Measurements from ENCODE around the gene CARS2. TPM values are rescaled to one million over a fixed set of nuclear protein-coding genes. Genes with fewer than 3 reads are reported as not detected.
"Not testable (repeated sequence)": the region's sequence is repeated elsewhere in the genome, so short reads cannot be mapped to it uniquely, and the experiment has no call there.

The CARS2 gene
- total and polyA plus RNA-seq, 4 donors = 47.7 to 65.0 (median 54.2) TPM

- H3K4me1 ChIP-seq (ENCODE audit: control insufficient read depth, insufficient read depth, low read length) = no peaks in the 10 kb centered on the region
- peaks cover 37% of the 10 kb centered on the region for H3K36me3 ChIP-seq (ENCODE audit: control insufficient read depth, insufficient read depth, low read length)
- H3K27ac ChIP-seq (ENCODE audit: low read depth, low read length) = no peak overlapping the region
- 97% methylated on average over 25 of the region's 25 CpGs for whole genome bisulfite sequencing (ENCODE audit: insufficient coverage)
- H3K27me3 ChIP-seq (ENCODE audit: control insufficient read depth, insufficient read depth, low read length) = no peaks in the 10 kb centered on the region
- H3K4me3 ChIP-seq (ENCODE audit: low read depth, low read length) = no peak overlapping the region
- H3K9me3 ChIP-seq (ENCODE audit: control insufficient read depth, insufficient read depth, low read length) = peaks cover 7% of the 10 kb centered on the region
- DNase-seq (ENCODE audit: low read depth in 4 of 6, low spot score in 6 of 6) = no peak
Observed at GRCh38 chr13:110662091-110662490, 43.8 kb downstream of the CARS2 start.

- H3K36me3 ChIP-seq (ENCODE audit: control insufficient read depth, insufficient read depth, low read length) = peaks cover 35% of the 10 kb centered on the region
Observed at GRCh38 chr13:110661256-110661655, 44.7 kb downstream of the CARS2 start.

GRCh38 chr13:110658218-110658911, 47.6 kb downstream of the CARS2 start:
- not testable (repeated sequence) for DNase-seq (ENCODE audit: low read depth in 4 of 6, low spot score in 6 of 6); H3K27me3 ChIP-seq (ENCODE audit: control insufficient read depth, insufficient read depth, low read length); H3K4me1 ChIP-seq (ENCODE audit: control insufficient read depth, insufficient read depth, low read length); H3K9me3 ChIP-seq (ENCODE audit: control insufficient read depth, insufficient read depth, low read length); H3K4me3 ChIP-seq (ENCODE audit: low read depth, low read length); H3K27ac ChIP-seq (ENCODE audit: low read depth, low read length)
- WGBS (ENCODE audit: insufficient coverage) = 90% methylated on average over 2 of the region's 6 CpGs
- H3K36me3 ChIP-seq (ENCODE audit: control insufficient read depth, insufficient read depth, low read length) = peaks cover 18% of the 10 kb centered on the region

More at GRCh38 chr13:110661256-110661655, 44.7 kb downstream of the CARS2 start:
- no peaks in the 10 kb centered on the region for H3K4me1 ChIP-seq (ENCODE audit: control insufficient read depth, insufficient read depth, low read length)
- H3K4me3 ChIP-seq (ENCODE audit: low read depth, low read length) = no peak overlapping the region
- no peak overlapping the region for H3K27ac ChIP-seq (ENCODE audit: low read depth, low read length)
- WGBS (ENCODE audit: insufficient coverage) = 100% methylated on average over 3 of the region's 3 CpGs
- DNase-seq (ENCODE audit: low read depth in 4 of 6, low spot score in 6 of 6) = no peak
- no peaks in the 10 kb centered on the region for H3K27me3 ChIP-seq (ENCODE audit: control insufficient read depth, insufficient read depth, low read length)
- H3K9me3 ChIP-seq (ENCODE audit: control insufficient read depth, insufficient read depth, low read length) = peaks cover 7% of the 10 kb centered on the region

DNA sequence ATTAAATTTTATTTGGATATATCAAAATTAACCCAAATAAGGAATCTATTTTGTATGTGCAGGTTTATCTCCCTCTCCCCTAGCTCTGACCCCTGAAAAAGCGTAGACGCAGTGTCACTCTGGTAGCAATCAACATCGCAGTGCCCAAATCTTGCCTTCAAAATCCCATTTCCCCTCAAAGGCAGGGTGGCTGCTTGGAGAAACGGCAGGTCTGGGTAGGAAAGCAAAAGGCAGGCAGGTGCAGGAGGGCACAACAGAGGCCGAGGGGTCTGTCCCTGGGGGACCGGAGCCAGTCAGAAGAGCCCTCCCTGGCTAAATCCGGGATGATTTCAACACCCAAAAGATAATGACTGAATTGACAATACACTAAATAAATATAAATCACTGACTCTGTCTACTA, 48.7 kb downstream of the CARS2 start:
- peaks cover 7% of the 10 kb centered on the region for H3K9me3 ChIP-seq (ENCODE audit: control insufficient read depth, insufficient read depth, low read length)
- 80% methylated on average over 1 of the region's 7 CpGs for WGBS (ENCODE audit: insufficient coverage)
- no peaks in the 10 kb centered on the region for H3K4me1 ChIP-seq (ENCODE audit: control insufficient read depth, insufficient read depth, low read length)
- no peak for DNase-seq (ENCODE audit: low read depth in 4 of 6, low spot score in 6 of 6)
- no peak overlapping the region for H3K27ac ChIP-seq (ENCODE audit: low read depth, low read length)
- no peaks in the 10 kb centered on the region for H3K27me3 ChIP-seq (ENCODE audit: control insufficient read depth, insufficient read depth, low read length)
- no peak overlapping the region for H3K4me3 ChIP-seq (ENCODE audit: low read depth, low read length)
- H3K36me3 ChIP-seq (ENCODE audit: control insufficient read depth, insufficient read depth, low read length) = peaks cover 17% of the 10 kb centered on the region

DNA sequence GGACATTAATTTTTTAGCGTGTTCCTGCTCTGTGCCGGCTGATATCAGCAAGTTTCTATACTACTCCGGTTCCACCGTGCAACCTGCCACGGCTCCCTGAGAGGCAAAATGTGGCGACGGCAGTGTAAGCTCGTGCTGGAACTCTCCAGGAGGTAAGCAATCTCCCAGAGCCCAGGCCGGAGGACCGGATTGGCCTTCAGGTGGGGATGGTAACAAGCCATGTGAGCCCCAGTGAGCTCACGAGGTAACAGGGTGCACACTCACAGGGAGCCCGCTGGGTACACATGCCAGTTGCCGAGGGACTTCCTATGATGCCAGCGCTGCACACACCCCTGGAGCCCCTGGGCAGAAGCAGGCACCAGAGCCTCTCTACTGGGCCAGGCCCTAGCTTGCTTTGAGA, 52.1 kb downstream of the CARS2 start:
- no peak for DNase-seq (ENCODE audit: low read depth in 4 of 6, low spot score in 6 of 6)
- Histone ChIP-seq H3K9me3 (ENCODE audit: control insufficient read depth, insufficient read depth, low read length) (no peaks in the 10 kb centered on the region), H3K27ac (ENCODE audit: low read depth, low read length) (no peak overlapping the region), H3K27me3 (ENCODE audit: control insufficient read depth, insufficient read depth, low read length) (no peaks in the 10 kb centered on the region), H3K36me3 (ENCODE audit: control insufficient read depth, insufficient read depth, low read length) (peaks cover 40% of the 10 kb centered on the region), H3K4me3 (ENCODE audit: low read depth, low read length) (no peak overlapping the region), H3K4me1 (ENCODE audit: control insufficient read depth, insufficient read depth, low read length) (peaks cover 2% of the 10 kb centered on the region)
- WGBS (ENCODE audit: insufficient coverage) = 98% methylated on average over 14 of the region's 14 CpGs

GRCh38 chr13:110653271-110653670, 52.6 kb downstream of the CARS2 start:
- Histone ChIP-seq H3K4me1 (ENCODE audit: control insufficient read depth, insufficient read depth, low read length) (peaks cover 6% of the 10 kb centered on the region), H3K27me3 (ENCODE audit: control insufficient read depth, insufficient read depth, low read length) (no peaks in the 10 kb centered on the region), H3K27ac (ENCODE audit: low read depth, low read length) (no peak overlapping the region), H3K36me3 (ENCODE audit: control insufficient read depth, insufficient read depth, low read length) (peaks cover 45% of the 10 kb centered on the region), H3K4me3 (ENCODE audit: low read depth, low read length) (no peak overlapping the region), H3K9me3 (ENCODE audit: control insufficient read depth, insufficient read depth, low read length) (no peaks in the 10 kb centered on the region)
- 76% methylated on average over 12 of the region's 14 CpGs for WGBS (ENCODE audit: insufficient coverage)
- no peak for DNase-seq (ENCODE audit: low read depth in 4 of 6, low spot score in 6 of 6)

- 100% methylated on average over 4 of the region's 10 CpGs for WGBS (ENCODE audit: insufficient coverage)
- Histone ChIP-seq H3K36me3 (ENCODE audit: control insufficient read depth, insufficient read depth, low read length) (peaks cover 45% of the 10 kb centered on the region), H3K4me3 (ENCODE audit: low read depth, low read length) (no peak overlapping the region), H3K4me1 (ENCODE audit: control insufficient read depth, insufficient read depth, low read length) (peaks cover 6% of the 10 kb centered on the region), H3K9me3 (ENCODE audit: control insufficient read depth, insufficient read depth, low read length) (no peaks in the 10 kb centered on the region), H3K27me3 (ENCODE audit: control insufficient read depth, insufficient read depth, low read length) (no peaks in the 10 kb centered on the region), H3K27ac (ENCODE audit: low read depth, low read length) (no peak overlapping the region)
- no peak for DNase-seq (ENCODE audit: low read depth in 4 of 6, low spot score in 6 of 6)
Observed at GRCh38 chr13:110652764-110653163, 53.2 kb downstream of the CARS2 start.

DNA sequence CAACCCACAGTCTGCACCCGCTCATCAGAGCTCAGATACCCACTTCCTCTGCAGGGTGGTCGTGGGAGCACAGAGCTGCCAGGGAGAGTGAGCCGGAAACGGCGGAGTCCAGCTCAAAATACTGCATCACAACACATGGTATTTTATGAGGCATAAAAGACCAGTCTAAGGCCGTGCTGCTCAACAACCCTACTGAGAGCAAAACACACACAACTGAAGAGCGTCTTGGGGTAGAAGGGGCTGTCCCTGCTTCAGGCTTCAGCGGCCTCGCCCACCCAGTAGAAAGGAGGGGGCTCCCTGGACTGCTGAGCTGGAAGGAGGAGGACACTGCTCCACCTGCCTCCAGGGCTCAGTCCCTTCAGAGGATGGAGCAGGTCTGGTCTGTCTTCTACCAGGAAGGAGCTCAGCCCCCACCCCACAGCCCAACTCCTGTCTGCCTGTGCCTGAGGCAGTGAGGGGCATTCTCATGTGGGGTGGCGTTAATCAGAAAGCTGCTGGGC, 53.6 kb downstream of the CARS2 start:
- no peak for DNase-seq (ENCODE audit: low read depth in 4 of 6, low spot score in 6 of 6)
- Histone ChIP-seq H3K27ac (ENCODE audit: low read depth, low read length) (no peak overlapping the region), H3K9me3 (ENCODE audit: control insufficient read depth, insufficient read depth, low read length) (no peaks in the 10 kb centered on the region), H3K36me3 (ENCODE audit: control insufficient read depth, insufficient read depth, low read length) (peaks cover 47% of the 10 kb centered on the region), H3K4me1 (ENCODE audit: control insufficient read depth, insufficient read depth, low read length) (peaks cover 6% of the 10 kb centered on the region), H3K27me3 (ENCODE audit: control insufficient read depth, insufficient read depth, low read length) (no peaks in the 10 kb centered on the region), H3K4me3 (ENCODE audit: low read depth, low read length) (no peak overlapping the region)
- WGBS (ENCODE audit: insufficient coverage) = 85% methylated on average over 2 of the region's 10 CpGs

GRCh38 chr13:110651726-110652230, 54.1 kb downstream of the CARS2 start:
- H3K27me3 ChIP-seq (ENCODE audit: control insufficient read depth, insufficient read depth, low read length) = no peaks in the 10 kb centered on the region
- WGBS (ENCODE audit: insufficient coverage) = 86% methylated on average over 16 of the region's 16 CpGs
- H3K4me3 ChIP-seq (ENCODE audit: low read depth, low read length) = no peak overlapping the region
- H3K4me1 ChIP-seq (ENCODE audit: control insufficient read depth, insufficient read depth, low read length) = peaks cover 6% of the 10 kb centered on the region
- no peak overlapping the region for H3K27ac ChIP-seq (ENCODE audit: low read depth, low read length)
- DNase-seq (ENCODE audit: low read depth in 4 of 6, low spot score in 6 of 6) = no peak
- H3K9me3 ChIP-seq (ENCODE audit: control insufficient read depth, insufficient read depth, low read length) = no peaks in the 10 kb centered on the region
- peaks cover 52% of the 10 kb centered on the region for H3K36me3 ChIP-seq (ENCODE audit: control insufficient read depth, insufficient read depth, low read length)

DNA sequence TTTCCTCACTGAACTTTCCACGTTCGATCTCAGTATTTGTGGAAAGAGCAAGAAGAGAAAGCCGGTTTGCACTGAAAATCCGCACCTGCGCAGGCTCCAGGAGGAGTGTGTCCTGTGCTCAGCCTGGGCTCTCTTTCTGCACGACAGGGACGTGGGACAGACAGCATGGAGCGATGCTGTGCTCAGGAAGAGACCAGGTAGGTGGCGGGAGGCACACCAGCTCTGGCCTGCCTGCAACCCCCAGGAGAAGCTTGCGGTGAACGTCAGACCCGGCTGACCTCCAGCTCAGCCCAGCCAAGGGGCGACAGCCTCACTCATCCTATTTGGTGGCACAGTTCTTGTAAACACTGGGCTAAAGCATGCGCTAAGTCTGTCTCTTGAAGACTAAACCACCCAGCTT, 54.6 kb downstream of the CARS2 start:
- Histone ChIP-seq H3K9me3 (ENCODE audit: control insufficient read depth, insufficient read depth, low read length) (no peaks in the 10 kb centered on the region), H3K27me3 (ENCODE audit: control insufficient read depth, insufficient read depth, low read length) (no peaks in the 10 kb centered on the region), H3K36me3 (ENCODE audit: control insufficient read depth, insufficient read depth, low read length) (peaks cover 57% of the 10 kb centered on the region), H3K4me3 (ENCODE audit: low read depth, low read length) (no peak overlapping the region), H3K4me1 (ENCODE audit: control insufficient read depth, insufficient read depth, low read length) (peaks cover 6% of the 10 kb centered on the region), H3K27ac (ENCODE audit: low read depth, low read length) (no peak overlapping the region)
- DNase-seq (ENCODE audit: low read depth in 4 of 6, low spot score in 6 of 6) = no peak
- WGBS (ENCODE audit: insufficient coverage) = 98% methylated on average over 13 of the region's 14 CpGs
